Measurements from ENCODE around the gene CLEC16A.

The CLEC16A gene

DNA sequence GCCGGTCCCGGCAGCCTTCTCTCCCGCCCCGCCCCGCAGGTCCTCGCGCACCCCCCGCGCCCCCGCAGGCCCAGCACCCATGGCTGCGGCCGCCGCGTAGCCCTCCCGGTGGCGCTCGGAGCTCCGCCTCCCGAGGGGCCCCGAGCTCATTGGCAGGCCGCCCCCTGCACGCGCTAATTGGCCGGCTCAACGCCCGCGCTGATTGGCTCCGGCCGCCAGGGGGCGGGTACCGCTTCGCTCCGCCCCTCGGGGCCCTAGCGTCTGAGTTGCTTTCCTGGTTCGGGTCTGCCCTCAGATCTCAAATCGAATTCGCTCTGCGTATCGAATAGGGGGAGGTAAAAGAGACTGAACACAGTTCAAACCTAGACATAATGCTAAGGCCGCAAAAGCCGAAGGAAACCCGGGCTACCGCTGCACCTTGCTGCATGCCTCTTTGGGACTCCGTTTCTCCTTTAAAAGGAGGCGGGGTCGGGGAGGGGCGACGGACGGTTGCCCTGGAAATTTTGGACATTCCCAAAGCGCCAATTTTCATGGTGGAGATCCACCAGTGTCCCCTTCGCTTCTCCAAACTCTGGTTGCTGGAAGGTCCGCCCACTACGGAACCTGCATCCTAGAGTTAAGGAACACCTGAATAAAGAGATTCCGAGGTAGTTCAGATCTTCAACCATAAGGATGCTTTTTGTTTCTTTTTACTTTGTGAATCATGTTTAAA, 1.9 kb upstream of the CLEC16A start, which contains the start of gene DEXI:
DEXI (minus strand) TSS at position 117 of the 712 bp plus-strand sequence. CDS start 463 bp downstream, outside the sequence.
- Histone ChIP-seq H3K4me3 (ENCODE audit: low read length) (peak within 1 kb of the TSS; percentile 85), H4K20me1 (ENCODE audit: control insufficient read depth, insufficient read depth, low read depth, low read length) (peaks cover 21% of the 10 kb centered on the region; the same call in 1 of the 2 replicates), H3K36me3 (ENCODE audit: control insufficient read depth, low read length) (peaks cover 21% of the 10 kb centered on the region), H3K27me3 (ENCODE audit: control insufficient read depth, low read length) (no peaks in the 10 kb centered on the region), H3K4me1 (ENCODE audit: control insufficient read depth, low read length) (peaks cover 75% of the 10 kb centered on the region), H3K9me3 (ENCODE audit: control insufficient read depth, insufficient read depth, low read length) (no peaks in the 10 kb centered on the region), H3K9me2 (replicated peaks; ENCODE audit: control insufficient read depth, low read length) (no peaks in the 10 kb centered on the region), H3K4me2 (ENCODE audit: low read length) (peak within 1 kb of the TSS; percentile 98), H3F3A (ENCODE audit: control insufficient read depth, insufficient read depth) (peaks cover 6% of the 10 kb centered on the region), H3K79me2 (ENCODE audit: control insufficient read depth, low read length) (peaks cover 65% of the 10 kb centered on the region), H3K27ac (ENCODE audit: low read depth, low read length) (no peak within 1 kb of the TSS)
- no peak for TF ChIP-seq EZH2phosphoT487 (IDR thresholded peaks at IDR 0.05; ENCODE audit: borderline replicate concordance, low read length)
- TF ChIP-seq, protein P1, sequence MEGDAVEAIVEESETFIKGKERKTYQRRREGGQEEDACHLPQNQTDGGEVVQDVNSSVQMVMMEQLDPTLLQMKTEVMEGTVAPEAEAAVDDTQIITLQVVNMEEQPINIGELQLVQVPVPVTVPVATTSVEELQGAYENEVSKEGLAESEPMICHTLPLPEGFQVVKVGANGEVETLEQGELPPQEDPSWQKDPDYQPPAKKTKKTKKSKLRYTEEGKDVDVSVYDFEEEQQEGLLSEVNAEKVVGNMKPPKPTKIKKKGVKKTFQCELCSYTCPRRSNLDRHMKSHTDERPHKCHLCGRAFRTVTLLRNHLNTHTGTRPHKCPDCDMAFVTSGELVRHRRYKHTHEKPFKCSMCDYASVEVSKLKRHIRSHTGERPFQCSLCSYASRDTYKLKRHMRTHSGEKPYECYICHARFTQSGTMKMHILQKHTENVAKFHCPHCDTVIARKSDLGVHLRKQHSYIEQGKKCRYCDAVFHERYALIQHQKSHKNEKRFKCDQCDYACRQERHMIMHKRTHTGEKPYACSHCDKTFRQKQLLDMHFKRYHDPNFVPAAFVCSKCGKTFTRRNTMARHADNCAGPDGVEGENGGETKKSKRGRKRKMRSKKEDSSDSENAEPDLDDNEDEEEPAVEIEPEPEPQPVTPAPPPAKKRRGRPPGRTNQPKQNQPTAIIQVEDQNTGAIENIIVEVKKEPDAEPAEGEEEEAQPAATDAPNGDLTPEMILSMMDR (IDR thresholded peaks at IDR 0.05; ENCODE audit: low read depth, low read length, poor library complexity, severe bottlenecking) = no peak

DNA sequence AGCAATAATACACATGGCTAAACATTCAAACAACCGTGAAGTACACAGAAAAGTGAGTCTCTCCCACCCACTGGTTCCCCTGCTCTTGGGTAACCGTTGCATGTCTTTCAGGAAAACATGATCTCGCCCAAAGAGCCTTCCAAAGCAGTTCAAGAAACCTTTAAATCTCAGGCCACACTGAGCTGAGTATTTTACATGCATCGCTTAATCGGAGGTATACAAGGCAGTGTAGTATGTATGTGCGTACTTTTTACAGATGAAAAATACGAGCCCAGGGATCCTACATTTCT, 1.4 kb upstream of the CLEC16A start:
- Histone ChIP-seq H3K36me3 (ENCODE audit: control insufficient read depth, low read length) (peaks cover 21% of the 10 kb centered on the region), H4K20me1 (ENCODE audit: control insufficient read depth, insufficient read depth, low read depth, low read length) (peaks cover 21% of the 10 kb centered on the region; the same call in 1 of the 2 replicates), H3K27ac (ENCODE audit: low read depth, low read length) (no peak overlapping the region), H3K27me3 (ENCODE audit: control insufficient read depth, low read length) (no peaks in the 10 kb centered on the region), H3K4me3 (ENCODE audit: low read length) (peak overlapping the region; percentile 85), H3K79me2 (ENCODE audit: control insufficient read depth, low read length) (peaks cover 62% of the 10 kb centered on the region), H3K4me1 (ENCODE audit: control insufficient read depth, low read length) (peaks cover 71% of the 10 kb centered on the region), H3F3A (ENCODE audit: control insufficient read depth, insufficient read depth) (peaks cover 7% of the 10 kb centered on the region), H3K9me3 (ENCODE audit: control insufficient read depth, insufficient read depth, low read length) (no peaks in the 10 kb centered on the region), H3K4me2 (ENCODE audit: low read length) (peak overlapping the region; percentile 98), H3K9me2 (replicated peaks; ENCODE audit: control insufficient read depth, low read length) (no peaks in the 10 kb centered on the region)
- TF ChIP-seq EZH2phosphoT487 (IDR thresholded peaks at IDR 0.05; ENCODE audit: borderline replicate concordance, low read length) = no peak
- TF ChIP-seq, protein P1 (IDR thresholded peaks at IDR 0.05; ENCODE audit: low read depth, low read length, poor library complexity, severe bottlenecking) = no peak

DNA sequence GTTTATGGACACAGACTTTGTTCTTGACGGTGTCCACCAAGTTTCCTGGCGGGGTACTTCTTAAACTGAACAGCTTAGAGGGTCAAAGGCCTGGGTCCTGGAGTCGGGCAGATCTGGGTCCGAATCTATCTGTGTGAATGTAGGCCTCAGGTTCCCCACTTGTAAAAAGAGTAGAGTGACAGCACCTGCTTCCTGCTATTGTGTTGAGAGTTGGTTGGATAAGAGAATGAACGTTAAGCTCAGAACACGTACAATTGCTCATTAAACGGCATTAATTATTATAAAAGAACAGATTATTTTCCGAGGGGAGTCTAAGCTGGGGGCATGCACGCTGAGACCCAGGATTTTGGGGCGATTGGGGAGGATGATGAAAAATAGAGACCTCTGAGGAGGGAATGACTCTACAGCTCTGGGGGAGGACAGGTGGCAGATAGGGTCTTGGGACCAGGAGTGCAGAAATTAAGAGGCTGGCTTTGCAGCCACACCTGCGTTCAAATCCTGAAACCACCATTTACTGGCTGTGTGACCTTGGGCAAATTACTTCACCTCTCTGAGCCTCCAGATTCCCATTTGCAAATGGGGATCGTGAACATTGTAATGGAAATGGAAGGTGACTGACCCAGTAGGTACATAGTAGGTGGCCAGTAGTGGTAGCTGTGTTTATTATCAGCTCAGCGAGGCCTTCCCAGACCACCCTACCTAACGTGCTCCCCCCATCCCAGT, 862 bp downstream of the CLEC16A start:
- peaks cover 14% of the 10 kb centered on the region; the same call in 1 of the 2 replicates for H4K20me1 ChIP-seq (ENCODE audit: control insufficient read depth, insufficient read depth, low read depth, low read length)

More for the DNA sequence above, 862 bp downstream of the CLEC16A start:
- H3K27me3 ChIP-seq (ENCODE audit: control insufficient read depth, low read length) = no peaks in the 10 kb centered on the region
- peaks cover 68% of the 10 kb centered on the region for H3K79me2 ChIP-seq (ENCODE audit: control insufficient read depth, low read length)
- H3K4me2 ChIP-seq (ENCODE audit: low read length) = peak overlapping the region; percentile 91
- peaks cover 7% of the 10 kb centered on the region for H3K36me3 ChIP-seq (ENCODE audit: control insufficient read depth, low read length)
- H3K9me3 ChIP-seq (ENCODE audit: control insufficient read depth, insufficient read depth, low read length) = no peaks in the 10 kb centered on the region
- H3F3A ChIP-seq (ENCODE audit: control insufficient read depth, insufficient read depth) = peaks cover 11% of the 10 kb centered on the region
- H3K27ac ChIP-seq (ENCODE audit: low read depth, low read length) = no peak overlapping the region
- H3K9me2 ChIP-seq (replicated peaks; ENCODE audit: control insufficient read depth, low read length) = no peaks in the 10 kb centered on the region
- TF ChIP-seq EZH2phosphoT487 (IDR thresholded peaks at IDR 0.05; ENCODE audit: borderline replicate concordance, low read length) = no peak
- TF ChIP-seq, protein P1 (IDR thresholded peaks at IDR 0.05; ENCODE audit: low read depth, low read length, poor library complexity, severe bottlenecking) = no peak
- peak overlapping the region; percentile 91 for H3K4me3 ChIP-seq (ENCODE audit: low read length)
- peaks cover 71% of the 10 kb centered on the region for H3K4me1 ChIP-seq (ENCODE audit: control insufficient read depth, low read length)
